Measurements from ENCODE around the gene H2AZ2. TPM values are rescaled to one million over a fixed set of nuclear protein-coding genes. Genes with fewer than 3 reads are reported as not detected.

Gene H2AZ2
- total and polyA plus RNA-seq, 5 donors from 2014 or later: 186 to 315 (median 257) TPM

DNA sequence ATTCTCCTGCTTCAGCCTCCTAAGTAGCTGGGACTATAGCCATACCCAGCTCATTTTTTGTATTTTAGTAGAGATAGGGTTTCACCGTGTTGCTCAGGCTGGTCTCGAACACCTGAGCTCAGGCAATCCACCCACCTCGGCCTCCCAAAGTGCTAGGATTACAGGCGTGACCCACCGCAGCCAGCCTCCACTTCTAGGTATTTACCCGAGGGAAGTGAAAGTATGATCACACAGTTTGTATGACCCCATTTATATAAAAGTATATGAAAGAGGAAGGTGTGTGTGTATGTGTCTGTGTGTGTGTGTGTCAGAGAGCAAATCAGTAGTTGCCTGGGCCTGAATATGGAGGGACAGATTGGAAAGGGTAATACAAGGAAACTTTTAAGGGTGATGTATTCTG, 39.4 kb upstream of the H2AZ2 start:
- Histone ChIP-seq H3K4me3 (ENCODE audit: low read depth, low read length) (no peak overlapping the region), H3K9me3 (ENCODE audit: control insufficient read depth in 2 of 2, low read length in 2 of 2) (peaks cover 3 to 4% of the 10 kb centered on the region in 2 experiments), H3K4me1 (ENCODE audit: control insufficient read depth, insufficient read depth, low read length, poor library complexity, severe bottlenecking) (peaks cover 36% of the 10 kb centered on the region), H3K36me3 (ENCODE audit: control insufficient read depth, insufficient read depth, low read length) (no peaks in the 10 kb centered on the region), H3K27me3 (ENCODE audit: control insufficient read depth, insufficient read depth, low read length) (no peaks in the 10 kb centered on the region), H3K27ac (ENCODE audit: insufficient read depth, low read length, poor library complexity, severe bottlenecking) (peak overlapping the region; percentile 100)
- H3K27ac Mint-ChIP-seq: peak overlapping the region in 2 of 3 donors; percentile 69 to 100
- H3K36me3 Mint-ChIP-seq: peaks cover 5% of the 10 kb centered on the region
- ATAC-seq (ENCODE audit: low read depth in 2 of 2): no peak
- H3K4me1 Mint-ChIP-seq: peaks cover 5 to 42% (median 28%) of the 10 kb centered on the region in 4 donors
- H3K4me3 Mint-ChIP-seq: peak overlapping the region in 1 of 4 donors; percentile 44
- H3K27me3 Mint-ChIP-seq: peaks cover 5% of the 10 kb centered on the region
- peaks cover 0 to 11% (median 0%) of the 10 kb centered on the region in 7 donors for H3K9me3 Mint-ChIP-seq
- DNase-seq: no peak

DNA sequence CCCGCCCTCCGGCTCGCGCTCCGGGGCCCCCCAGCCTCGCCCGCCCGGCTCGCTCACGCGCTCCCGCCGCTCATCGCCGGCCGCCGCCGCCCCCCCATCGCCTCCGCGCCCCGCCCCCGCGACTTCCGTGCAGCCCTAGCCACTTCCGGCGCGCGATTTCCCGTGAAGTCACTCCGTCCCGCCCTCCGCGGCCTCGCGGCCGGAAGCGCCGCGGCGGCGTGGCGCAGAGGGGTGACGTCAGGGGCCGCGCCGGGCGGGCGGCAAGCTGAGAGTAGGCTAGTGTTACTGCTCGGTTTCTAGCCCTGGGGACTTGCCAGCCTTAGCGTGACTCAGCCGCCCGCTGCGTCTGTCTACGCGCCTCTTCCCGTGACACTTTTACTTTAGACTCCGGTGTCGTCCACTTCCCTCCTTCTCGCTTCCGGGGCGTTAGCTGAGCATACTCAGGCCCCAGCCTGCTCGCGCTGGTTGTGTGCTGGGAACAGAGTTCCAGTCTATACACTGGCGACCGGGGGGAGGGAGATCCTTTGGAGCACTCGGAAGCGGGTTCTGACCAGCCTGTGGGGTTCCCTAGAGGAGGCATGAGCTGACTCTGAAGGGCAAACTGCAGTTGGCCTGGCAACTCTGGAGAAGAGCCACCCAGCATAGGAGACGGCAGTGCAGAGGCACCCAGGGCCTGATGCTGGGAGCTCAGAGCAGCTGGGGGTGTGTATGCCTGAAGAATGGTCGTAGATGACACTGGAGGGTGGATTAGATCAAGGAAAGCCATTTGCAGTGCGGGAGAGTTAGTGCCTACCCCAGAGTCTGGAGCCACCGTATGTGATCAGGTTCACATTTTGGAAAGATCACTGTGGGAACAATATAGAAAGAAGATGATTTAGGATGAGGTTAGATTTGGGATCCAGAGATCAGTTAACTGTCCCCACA, 37.8 kb upstream of the H2AZ2 start, which contains the start of gene PURB:
Gene PURB, minus strand, starts transcription at position 137 of the 924 bp plus-strand sequence. CDS start 182 bp downstream, outside the sequence.
- Histone ChIP-seq H3K36me3 (ENCODE audit: control insufficient read depth, insufficient read depth, low read length) (no peaks in the 10 kb centered on the region), H3K27me3 (ENCODE audit: control insufficient read depth, insufficient read depth, low read length) (no peaks in the 10 kb centered on the region), H3K9me3 (ENCODE audit: control insufficient read depth in 2 of 2, low read length in 2 of 2) (peaks cover 3 to 4% of the 10 kb centered on the region in 2 experiments), H3K4me3 (ENCODE audit: low read depth, low read length) (peak within 1 kb of the TSS; percentile 90), H3K4me1 (ENCODE audit: control insufficient read depth, insufficient read depth, low read length, poor library complexity, severe bottlenecking) (peaks cover 51% of the 10 kb centered on the region), H3K27ac (ENCODE audit: insufficient read depth, low read length, poor library complexity, severe bottlenecking) (peak within 1 kb of the TSS; percentile 100)
- Mint-ChIP-seq H3K27ac (peak within 1 kb of the TSS; percentile 99 to 100 (median 99)), H3K4me1 (peaks cover 5 to 47% (median 32%) of the 10 kb centered on the region in 4 donors), H3K36me3 (peaks cover 5% of the 10 kb centered on the region), H3K4me3 (peak within 1 kb of the TSS; percentile 94 to 96 (median 96)), H3K27me3 (peaks cover 5% of the 10 kb centered on the region), H3K9me3 (peaks cover 0 to 11% (median 0%) of the 10 kb centered on the region in 7 donors)
- ATAC-seq (ENCODE audit: low read depth in 2 of 2) (peak; percentile 92), DNase-seq (peak; percentile 95 to 97 (median 96))

GRCh38 chr7:44884621-44885393, 36.9 kb upstream of the H2AZ2 start:
- DNase-seq (peak; percentile 36 to 64 (median 51)), ATAC-seq (ENCODE audit: low read depth in 2 of 2) (peak; percentile 6 to 10)
- H3K27ac ChIP-seq (ENCODE audit: insufficient read depth, low read length, poor library complexity, severe bottlenecking): peak overlapping the region; percentile 92
- H3K4me3 ChIP-seq (ENCODE audit: low read depth, low read length): peak overlapping the region; percentile 76
- peaks cover 10 to 56% (median 39%) of the 10 kb centered on the region in 4 donors for H3K4me1 Mint-ChIP-seq
- peaks cover 5% of the 10 kb centered on the region for H3K27me3 Mint-ChIP-seq
- no peaks in the 10 kb centered on the region for H3K27me3 ChIP-seq (ENCODE audit: control insufficient read depth, insufficient read depth, low read length)
- H3K9me3 ChIP-seq (ENCODE audit: control insufficient read depth in 2 of 2, low read length in 2 of 2): peaks cover 3 to 4% of the 10 kb centered on the region in 2 experiments
- H3K27ac Mint-ChIP-seq: peak overlapping the region; percentile 32 to 100 (median 99)
- H3K9me3 Mint-ChIP-seq: peaks cover 0 to 11% (median 0%) of the 10 kb centered on the region in 7 donors
- H3K36me3 ChIP-seq (ENCODE audit: control insufficient read depth, insufficient read depth, low read length): no peaks in the 10 kb centered on the region
- H3K4me1 ChIP-seq (ENCODE audit: control insufficient read depth, insufficient read depth, low read length, poor library complexity, severe bottlenecking): peaks cover 59% of the 10 kb centered on the region
- H3K36me3 Mint-ChIP-seq: peaks cover 5% of the 10 kb centered on the region
- H3K4me3 Mint-ChIP-seq: peak overlapping the region; percentile 89 to 96 (median 94)

DNA sequence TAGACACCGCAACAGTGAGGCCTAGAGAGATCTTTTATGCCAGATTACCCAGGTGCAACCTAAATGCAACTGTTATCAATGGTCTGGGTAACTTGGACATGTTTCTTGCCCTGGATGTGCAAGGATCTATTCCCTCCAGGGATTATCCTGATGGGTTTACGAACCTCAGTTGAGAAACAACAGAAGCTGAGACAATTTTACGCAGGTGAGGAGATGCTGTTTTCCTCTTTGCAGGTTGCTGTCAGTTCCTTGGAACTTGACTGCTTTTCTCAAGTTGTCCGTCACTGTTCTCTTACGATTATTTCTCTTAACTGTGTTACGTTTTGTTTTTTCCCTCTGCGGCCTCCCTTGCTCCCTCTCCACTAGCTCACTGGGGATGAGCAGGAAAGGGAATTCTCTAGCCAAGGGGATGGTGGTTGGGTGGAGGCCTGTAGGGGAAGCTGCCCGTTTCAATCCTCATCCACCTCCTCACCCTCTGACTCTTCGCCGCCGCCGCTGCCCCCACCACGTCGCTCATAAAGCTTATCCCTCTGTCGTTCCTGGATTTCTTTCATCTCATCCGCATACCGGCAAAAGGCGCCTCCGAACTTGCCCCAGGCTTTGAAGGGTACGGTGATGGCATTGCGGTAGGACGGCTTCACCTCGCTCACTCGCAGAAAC, 36.2 kb upstream of the H2AZ2 start:
- Mint-ChIP-seq H3K4me1 (peaks cover 14 to 60% (median 43%) of the 10 kb centered on the region in 4 donors), H3K9me3 (peaks cover 0 to 11% (median 0%) of the 10 kb centered on the region in 7 donors), H3K36me3 (peaks cover 5% of the 10 kb centered on the region), H3K27me3 (peaks cover 5% of the 10 kb centered on the region), H3K27ac (peak overlapping the region; percentile 32 to 99 (median 96)), H3K4me3 (peak overlapping the region; percentile 89 to 96 (median 94))
- no peak for DNase-seq
- no peak for ATAC-seq (ENCODE audit: low read depth in 2 of 2)
- peak overlapping the region; percentile 76 for H3K4me3 ChIP-seq (ENCODE audit: low read depth, low read length)
- H3K27me3 ChIP-seq (ENCODE audit: control insufficient read depth, insufficient read depth, low read length): no peaks in the 10 kb centered on the region
- peak overlapping the region; percentile 92 for H3K27ac ChIP-seq (ENCODE audit: insufficient read depth, low read length, poor library complexity, severe bottlenecking)
- H3K36me3 ChIP-seq (ENCODE audit: control insufficient read depth, insufficient read depth, low read length): no peaks in the 10 kb centered on the region
- peaks cover 65% of the 10 kb centered on the region for H3K4me1 ChIP-seq (ENCODE audit: control insufficient read depth, insufficient read depth, low read length, poor library complexity, severe bottlenecking)
- peaks cover 3 to 4% of the 10 kb centered on the region in 2 experiments for H3K9me3 ChIP-seq (ENCODE audit: control insufficient read depth in 2 of 2, low read length in 2 of 2)

DNA sequence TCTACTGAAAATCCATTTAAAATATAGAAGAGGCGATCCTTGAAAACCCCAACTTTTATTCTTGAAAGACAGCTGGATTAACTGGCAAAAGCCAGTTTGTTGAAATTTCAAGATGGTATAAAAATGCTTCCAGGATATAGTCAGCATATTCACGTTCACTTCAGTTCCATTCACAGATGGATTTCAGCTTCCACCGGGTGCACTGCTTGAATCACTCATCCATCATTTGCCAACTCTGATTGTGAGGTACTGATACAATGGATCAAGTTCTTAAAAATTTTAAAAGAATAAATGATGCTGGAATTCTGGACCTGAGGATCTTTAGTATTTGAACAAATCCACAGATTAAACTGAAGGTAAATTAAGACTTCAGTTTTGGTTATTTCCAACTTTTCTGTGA, 35.0 kb upstream of the H2AZ2 start:
- DNase-seq (no peak), ATAC-seq (ENCODE audit: low read depth in 2 of 2) (no peak)
- peak overlapping the region; percentile 38 to 95 (median 74) for H3K4me3 Mint-ChIP-seq
- no peaks in the 10 kb centered on the region for H3K36me3 ChIP-seq (ENCODE audit: control insufficient read depth, insufficient read depth, low read length)
- peaks cover 7% of the 10 kb centered on the region for H3K36me3 Mint-ChIP-seq
- H3K4me1 Mint-ChIP-seq: peaks cover 22 to 64% (median 44%) of the 10 kb centered on the region in 4 donors
- no peaks in the 10 kb centered on the region for H3K27me3 ChIP-seq (ENCODE audit: control insufficient read depth, insufficient read depth, low read length)
- peak overlapping the region; percentile 76 for H3K4me3 ChIP-seq (ENCODE audit: low read depth, low read length)
- peak overlapping the region; percentile 18 for H3K27ac ChIP-seq (ENCODE audit: insufficient read depth, low read length, poor library complexity, severe bottlenecking)
- H3K27me3 Mint-ChIP-seq: peaks cover 5% of the 10 kb centered on the region
- peak overlapping the region in 1 of 3 donors; percentile 96 for H3K27ac Mint-ChIP-seq
- H3K9me3 ChIP-seq (ENCODE audit: control insufficient read depth in 2 of 2, low read length in 2 of 2): peaks cover 3 to 4% of the 10 kb centered on the region in 2 experiments
- peaks cover 65% of the 10 kb centered on the region for H3K4me1 ChIP-seq (ENCODE audit: control insufficient read depth, insufficient read depth, low read length, poor library complexity, severe bottlenecking)
- H3K9me3 Mint-ChIP-seq: peaks cover 0 to 11% (median 0%) of the 10 kb centered on the region in 7 donors

DNA sequence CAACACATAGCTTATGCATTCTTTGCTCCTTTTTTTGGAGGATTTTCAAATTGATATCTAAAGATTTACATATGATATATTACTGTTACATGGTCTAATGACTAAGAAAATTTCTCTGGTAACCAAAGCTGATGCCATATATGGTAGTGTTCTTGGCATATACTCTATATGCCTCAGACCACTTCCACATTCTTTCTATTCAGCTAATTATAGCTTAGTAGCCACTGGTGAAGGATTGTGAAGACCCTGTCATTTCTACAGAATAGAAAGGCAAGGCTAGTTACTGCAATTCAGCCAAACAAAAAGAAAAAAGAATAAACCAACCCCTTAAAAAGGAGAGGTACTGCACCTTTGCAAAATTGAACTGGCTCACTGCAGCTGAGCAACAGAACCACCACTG, 33.7 kb upstream of the H2AZ2 start:
- H3K4me1 ChIP-seq (ENCODE audit: control insufficient read depth, insufficient read depth, low read length, poor library complexity, severe bottlenecking): peaks cover 64% of the 10 kb centered on the region
- peak overlapping the region; percentile 42 for H3K27ac ChIP-seq (ENCODE audit: insufficient read depth, low read length, poor library complexity, severe bottlenecking)
- peaks cover 5% of the 10 kb centered on the region for H3K27me3 Mint-ChIP-seq
- peaks cover 0 to 11% (median 0%) of the 10 kb centered on the region in 7 donors for H3K9me3 Mint-ChIP-seq
- H3K36me3 ChIP-seq (ENCODE audit: control insufficient read depth, insufficient read depth, low read length): no peaks in the 10 kb centered on the region
- H3K36me3 Mint-ChIP-seq: peaks cover 11% of the 10 kb centered on the region
- peak in 1 of 3 donors; percentile 32 for DNase-seq
- peaks cover 28 to 67% (median 47%) of the 10 kb centered on the region in 4 donors for H3K4me1 Mint-ChIP-seq
- H3K27me3 ChIP-seq (ENCODE audit: control insufficient read depth, insufficient read depth, low read length): no peaks in the 10 kb centered on the region
- peak overlapping the region in 1 of 3 donors; percentile 80 for H3K27ac Mint-ChIP-seq
- H3K9me3 ChIP-seq (ENCODE audit: control insufficient read depth in 2 of 2, low read length in 2 of 2): peaks cover 3 to 4% of the 10 kb centered on the region in 2 experiments
- H3K4me3 ChIP-seq (ENCODE audit: low read depth, low read length): peak overlapping the region; percentile 76
- peak overlapping the region; percentile 43 to 95 (median 81) for H3K4me3 Mint-ChIP-seq
- ATAC-seq (ENCODE audit: low read depth in 2 of 2): no peak
